Neural progenitor cell (in vitro differentiated cells): ENCODE results near the gene NRSN2. TPM values are rescaled to one million over a fixed set of nuclear protein-coding genes. Genes with fewer than 3 reads are reported as not detected.
"Not testable (repeated sequence)": the region's sequence is repeated elsewhere in the genome, so short reads cannot be mapped to it uniquely, and the experiment has no call there.

ENCODE experiments used
- DNase-seq: peaks from one replicate; pipeline ENCODE4 v3.0.0-alpha.2; 2016; ENCODE audit warnings: low spot score
- H2AFZ ChIP-seq: fragments of 200-600 bp; sonication (generic); replicated peaks from 2 replicates; pipeline ENCODE4 v1.6.1; 2016; ENCODE audit warnings: antibody characterized with exemption
- H3F3A ChIP-seq: fragments of 200-600 bp; sonication (generic); 2 replicates; pipeline ENCODE4 v1.6.1; 2016; ENCODE audit warnings: antibody characterized with exemption, low read depth
- H3K27ac ChIP-seq: fragments of 200-600 bp; sonication (generic); 2 replicates; pipeline ENCODE4 v1.5.1; 2016; ENCODE audit warnings: mild to moderate bottlenecking
- H3K27me3 ChIP-seq: fragments of 200-600 bp; sonication (generic); 2 replicates; pipeline ENCODE4 v1.6.1; 2016; ENCODE audit warnings: mild to moderate bottlenecking, moderate library complexity
- H3K36me3 ChIP-seq: fragments of 200-600 bp; sonication (generic); 2 replicates; pipeline ENCODE4 v1.5.1; 2016
- H3K4me1 ChIP-seq: fragments of 200-600 bp; sonication (generic); 2 replicates; pipeline ENCODE4 v1.6.1; 2016; ENCODE audit warnings: mixed run types
- H3K4me2 ChIP-seq: fragments of 200-600 bp; sonication (generic); 2 replicates; pipeline ENCODE4 v1.6.1; 2016
- H3K4me3 ChIP-seq: fragments of 200-600 bp; sonication (generic); 2 replicates; pipeline ENCODE4 v1.5.1; 2016
- H3K79me2 ChIP-seq: fragments of 200-600 bp; sonication (generic); 2 replicates; pipeline ENCODE4 v1.6.1; 2016; ENCODE audit warnings: low read depth
- H3K9ac ChIP-seq: fragments of 200-600 bp; sonication (generic); 2 replicates; pipeline ENCODE4 v1.6.1; 2016
- H3K9me3 ChIP-seq: fragments of 200-600 bp; sonication (generic); 2 replicates; pipeline ENCODE4 v1.5.1; 2016; ENCODE audit warnings: low read depth
- H4K20me1 ChIP-seq: fragments of 200-600 bp; sonication (generic); 2 replicates; pipeline ENCODE4 v1.6.1; 2016; ENCODE audit warnings: low read depth
- H3K27ac Mint-ChIP-seq: 3 replicates; pipeline ENCODE4 v1.8.0; 2021; ENCODE audit warnings: mixed read lengths
- H3K27me3 Mint-ChIP-seq: 2 replicates; pipeline ENCODE4 v1.8.0; 2022; ENCODE audit warnings: low read depth, mild to moderate bottlenecking, inconsistent platforms, moderate library complexity, mixed read lengths; ENCODE audit not compliant: insufficient read depth
- H3K36me3 Mint-ChIP-seq: 3 replicates; pipeline ENCODE4 v1.8.0; 2021; ENCODE audit warnings: mixed read lengths
- H3K4me1 Mint-ChIP-seq: 3 replicates; pipeline ENCODE4 v1.8.0; 2021; ENCODE audit warnings: mixed read lengths
- H3K4me3 Mint-ChIP-seq: 3 replicates; pipeline ENCODE4 v1.8.0; 2021; ENCODE audit warnings: mild to moderate bottlenecking, moderate library complexity, mixed read lengths
- H3K9me3 Mint-ChIP-seq: 3 replicates; pipeline ENCODE4 v1.8.0; 2020; ENCODE audit warnings: mixed read lengths
- CTCF ChIP-seq: fragments of 200-600 bp; sonication (generic); IDR thresholded peaks from 2 replicates; pipeline ENCODE4 v1.5.1; 2017; ENCODE audit warnings: antibody characterized with exemption, mild to moderate bottlenecking
- EZH2 ChIP-seq: fragments of 200-600 bp; sonication (generic); IDR thresholded peaks from 2 replicates; pipeline ENCODE4 v1.6.1; 2017; ENCODE audit warnings: antibody characterized with exemption, mild to moderate bottlenecking, moderate library complexity
- EZH2phosphoT487 ChIP-seq: fragments of 200-600 bp; sonication (generic); IDR thresholded peaks from 2 replicates; pipeline ENCODE4 v1.6.1; 2017; ENCODE audit warnings: antibody characterized with exemption
- total RNA-seq: library from RNA; depleted of rRNA; stranded (reverse); fragments of >200 nt; gene quantifications from 2 replicates; pipeline ENCODE4 v1.2.3, GENCODE V29; 2015; ENCODE audit warnings: low replicate concordance

NRSN2 gene
- total RNA-seq, 1 donor from 2014 or later = 8.8 TPM

GRCh38 chr20:371755-372542, 25.0 kb downstream of the NRSN2 start:
- TF ChIP-seq EZH2phosphoT487 (no peak), EZH2 (no peak), CTCF (no peak)
- H3K27me3 Mint-ChIP-seq = peaks cover 7% of the 10 kb centered on the region
- no peaks in the 10 kb centered on the region for H3K79me2 ChIP-seq
- no peaks in the 10 kb centered on the region for H3F3A ChIP-seq
- H3K9me3 ChIP-seq = no peaks in the 10 kb centered on the region
- no peak overlapping the region for H3K4me3 ChIP-seq
- no peak overlapping the region for H3K4me3 Mint-ChIP-seq
- no peak overlapping the region for H3K4me2 ChIP-seq
- no peak for DNase-seq
- no peaks in the 10 kb centered on the region for H3K36me3 Mint-ChIP-seq
- H4K20me1 ChIP-seq = no peaks in the 10 kb centered on the region
- H3K9me3 Mint-ChIP-seq = peaks cover 3% of the 10 kb centered on the region
- H3K36me3 ChIP-seq = no peaks in the 10 kb centered on the region
- H3K4me1 ChIP-seq = no peaks in the 10 kb centered on the region
- no peaks in the 10 kb centered on the region for H3K27me3 ChIP-seq
- H3K9ac ChIP-seq = no peak overlapping the region
- H3K27ac ChIP-seq = no peak overlapping the region
- H3K4me1 Mint-ChIP-seq = peaks cover 11% of the 10 kb centered on the region
- no peak overlapping the region for H2AFZ ChIP-seq
- H3K27ac Mint-ChIP-seq = peak overlapping the region; percentile 69

GRCh38 chr20:372543-373082, 25.7 kb downstream of the NRSN2 start:
- not testable (repeated sequence) for H3K4me2 ChIP-seq, H3K36me3 Mint-ChIP-seq

GRCh38 chr20:373171-373890, 26.4 kb downstream of the NRSN2 start:
- no peak overlapping the region for H3K27ac Mint-ChIP-seq
- Histone ChIP-seq H4K20me1 (no peaks in the 10 kb centered on the region), H3K4me2 (no peak overlapping the region), H3K9me3 (no peaks in the 10 kb centered on the region), H3K4me1 (no peaks in the 10 kb centered on the region), H3K79me2 (no peaks in the 10 kb centered on the region), H3K27me3 (no peaks in the 10 kb centered on the region), H3F3A (peaks cover 3% of the 10 kb centered on the region), H3K36me3 (no peaks in the 10 kb centered on the region), H3K4me3 (no peak overlapping the region), H3K27ac (no peak overlapping the region), H3K9ac (no peak overlapping the region), H2AFZ (no peak overlapping the region)
- no peak for TF ChIP-seq EZH2phosphoT487
- H3K36me3 Mint-ChIP-seq = no peaks in the 10 kb centered on the region
- DNase-seq = no peak
- peaks cover 10% of the 10 kb centered on the region for H3K27me3 Mint-ChIP-seq
- H3K9me3 Mint-ChIP-seq = peaks cover 3% of the 10 kb centered on the region
- no peak overlapping the region for H3K4me3 Mint-ChIP-seq
- peaks cover 8% of the 10 kb centered on the region for H3K4me1 Mint-ChIP-seq

More at GRCh38 chr20:372543-373082, 25.7 kb downstream of the NRSN2 start:
- not testable (repeated sequence) for H3K4me3 Mint-ChIP-seq, H3K9ac ChIP-seq, H3K4me1 Mint-ChIP-seq, H3K9me3 Mint-ChIP-seq, H2AFZ ChIP-seq, H3K4me3 ChIP-seq, H3K79me2 ChIP-seq, H3K27me3 Mint-ChIP-seq, H3K36me3 ChIP-seq, DNase-seq, H3F3A ChIP-seq, H4K20me1 ChIP-seq, H3K27ac ChIP-seq, H3K27ac Mint-ChIP-seq, H3K27me3 ChIP-seq, H3K4me1 ChIP-seq, H3K9me3 ChIP-seq

- TF ChIP-seq EZH2 = no peak
- Histone ChIP-seq H3K4me3 (no peak overlapping the region), H3K79me2 (no peaks in the 10 kb centered on the region), H3K4me2 (no peak overlapping the region), H3K27ac (no peak overlapping the region), H3K9me3 (no peaks in the 10 kb centered on the region), H3K9ac (no peak overlapping the region), H4K20me1 (no peaks in the 10 kb centered on the region), H3F3A (peaks cover 10% of the 10 kb centered on the region), H3K36me3 (no peaks in the 10 kb centered on the region), H2AFZ (no peak overlapping the region), H3K27me3 (peaks cover 5% of the 10 kb centered on the region), H3K4me1 (no peaks in the 10 kb centered on the region)
- no peak overlapping the region for H3K4me3 Mint-ChIP-seq
- H3K4me1 Mint-ChIP-seq = peaks cover 5% of the 10 kb centered on the region
- H3K27ac Mint-ChIP-seq = no peak overlapping the region
- no peak for DNase-seq
- no peaks in the 10 kb centered on the region for H3K36me3 Mint-ChIP-seq
- peaks cover 4% of the 10 kb centered on the region for H3K27me3 Mint-ChIP-seq
- no peaks in the 10 kb centered on the region for H3K9me3 Mint-ChIP-seq
Observed at GRCh38 chr20:375265-375889, 28.5 kb downstream of the NRSN2 start.
